H7 (cell line): ENCODE results near the gene KRTAP19-5. TPM values are rescaled to one million over a fixed set of nuclear protein-coding genes. Genes with fewer than 3 reads are reported as not detected.

Experiments
- DNase-seq: peaks from one replicate; pipeline ENCODE4 v3.0.0; 2012
- H3K27me3 ChIP-seq: 2 replicates; pipeline ENCODE4 v1.6.0; 2011; ENCODE audit warnings: mild to moderate bottlenecking, low read length; ENCODE audit not compliant: control insufficient read depth, insufficient read depth
- H3K36me3 ChIP-seq: replicated peaks from 2 replicates; pipeline ENCODE4 v1.5.1; 2011; ENCODE audit warnings: low read length; ENCODE audit not compliant: control insufficient read depth, insufficient read depth
- H3K4me3 ChIP-seq: 2 replicates; pipeline ENCODE4 v1.5.1; 2011; ENCODE audit warnings: low read depth, mild to moderate bottlenecking, control low read depth, low read length, moderate library complexity; ENCODE audit not compliant: insufficient read depth
- total RNA-seq: library from RNA; depleted of rRNA; stranded (reverse); fragments of >200 nt; shearing (Covaris generic); gene quantifications from 2 replicates; pipeline ENCODE4 v1.2.3, GENCODE V29; 2014; rRNA removed

Gene KRTAP19-5
- total RNA-seq, 1 experiment from 2014 or later, result not detected

DNA sequence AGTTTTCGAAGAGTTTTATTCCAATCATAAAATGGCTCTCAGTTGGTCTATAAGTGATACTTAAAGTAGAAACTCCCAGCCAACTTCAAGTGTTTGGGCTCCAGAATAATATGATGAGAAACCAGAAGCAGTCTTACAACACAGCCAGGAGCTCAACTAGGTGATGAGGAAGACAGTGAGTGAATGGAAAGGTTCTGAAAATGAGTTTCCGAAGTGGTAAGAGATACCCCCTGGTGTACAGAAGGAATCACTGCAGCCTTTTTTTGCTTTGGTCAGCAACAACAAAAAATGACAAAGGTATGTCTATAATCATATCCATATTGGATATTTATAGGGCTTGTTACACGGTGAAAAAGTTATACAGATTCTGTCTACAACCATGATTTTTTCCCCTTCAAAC is 38.2 kb downstream of the KRTAP19-5 start:
- peak; percentile 23 for DNase-seq
- no peak overlapping the region for H3K4me3 ChIP-seq
- no peaks in the 10 kb centered on the region for H3K27me3 ChIP-seq
- H3K36me3 ChIP-seq, result no peaks in the 10 kb centered on the region

Other genes starting within 250 kb of the KRTAP19-5 start
- not detected in 2 replicates for gene KRTAP24-1, start 219.2 kb downstream of the KRTAP19-5 start, total RNA-seq
- gene KRTAP25-1, start 212.6 kb downstream of the KRTAP19-5 start, total RNA-seq, result not detected in 2 replicates
- gene KRTAP26-1, start 181.8 kb downstream of the KRTAP19-5 start, total RNA-seq, result not detected in 2 replicates
- gene KRTAP27-1, start 164.4 kb downstream of the KRTAP19-5 start, total RNA-seq, result not detected in 2 replicates
- gene KRTAP23-1, start 153.5 kb downstream of the KRTAP19-5 start, total RNA-seq, result not detected in 2 replicates
- gene KRTAP13-2, start 129.9 kb downstream of the KRTAP19-5 start, total RNA-seq, result not detected in 2 replicates
- not detected in 2 replicates for gene KRTAP13-1, start 106.1 kb downstream of the KRTAP19-5 start, total RNA-seq
- not detected in 2 replicates for gene KRTAP13-3, start 76.2 kb downstream of the KRTAP19-5 start, total RNA-seq
- not detected in 2 replicates for gene KRTAP13-4, start 71.9 kb downstream of the KRTAP19-5 start, total RNA-seq
- not detected in 2 replicates for gene KRTAP15-1, start 61.9 kb downstream of the KRTAP19-5 start, total RNA-seq
- not detected in 2 replicates for gene KRTAP19-1, start 21.8 kb downstream of the KRTAP19-5 start, total RNA-seq
- gene KRTAP19-2, start 14.7 kb downstream of the KRTAP19-5 start, total RNA-seq, result not detected in 2 replicates
- not detected in 2 replicates for gene KRTAP19-3, start 10.1 kb downstream of the KRTAP19-5 start, total RNA-seq
- gene KRTAP19-4, start 5.0 kb downstream of the KRTAP19-5 start, total RNA-seq, result not detected in 2 replicates
- not detected in 2 replicates for gene KRTAP19-6, start 39.7 kb upstream of the KRTAP19-5 start, total RNA-seq
- gene KRTAP19-7, start 59.2 kb upstream of the KRTAP19-5 start, total RNA-seq, result not detected in 2 replicates
- gene KRTAP22-2, start 88.3 kb upstream of the KRTAP19-5 start, total RNA-seq, result not detected in 2 replicates
- not detected in 2 replicates for gene KRTAP6-3, start 90.3 kb upstream of the KRTAP19-5 start, total RNA-seq
- not detected in 2 replicates for gene KRTAP6-2, start 96.8 kb upstream of the KRTAP19-5 start, total RNA-seq
- not detected in 2 replicates for gene KRTAP22-1, start 98.9 kb upstream of the KRTAP19-5 start, total RNA-seq
- not detected in 2 replicates for gene KRTAP6-1, start 111.8 kb upstream of the KRTAP19-5 start, total RNA-seq
- not detected in 2 replicates for gene KRTAP20-1, start 114.3 kb upstream of the KRTAP19-5 start, total RNA-seq
- gene KRTAP20-4, start 118.5 kb upstream of the KRTAP19-5 start, total RNA-seq, result not detected in 2 replicates
- gene KRTAP20-2, start 133.1 kb upstream of the KRTAP19-5 start, total RNA-seq, result not detected in 2 replicates
- gene KRTAP20-3, start 140.7 kb upstream of the KRTAP19-5 start, total RNA-seq, result not detected in 2 replicates
- not detected in 2 replicates for gene KRTAP21-3, start 216.6 kb upstream of the KRTAP19-5 start, total RNA-seq
- not detected in 2 replicates for gene KRTAP21-2, start 245.1 kb upstream of the KRTAP19-5 start, total RNA-seq